HL-60 (cell line): Measurements from ENCODE around the gene TTC39A.

Experiments used
- CTCF ChIP-seq: IDR thresholded peaks from one replicate; pipeline ENCODE4 v1.5.1; 2011; ENCODE audit warnings: low read length, control low read depth, inconsistent platforms; ENCODE audit not compliant: insufficient read depth
- REST ChIP-seq: IDR thresholded peaks from 2 replicates; pipeline ENCODE4 v1.6.1; 2012; ENCODE audit warnings: low read depth; ENCODE audit not compliant: insufficient replicate concordance

GRCh38 chr1:51343624-51344023 is 13.3 kb upstream of the TTC39A start:
- TF ChIP-seq CTCF = no peak
- no peak for TF ChIP-seq REST
